T1000 (cell line): ENCODE data around the gene JPH2.

ENCODE experiments used
- DNase-seq: peaks from one replicate; lab custom pipeline; 2025; ENCODE audit warnings: mixed read lengths; lab: John Stamatoyannopoulos, UW

JPH2 gene

GRCh38 chr20:44125332-44126127 is 61.5 kb downstream of the JPH2 start:
- no peak for DNase-seq

GRCh38 chr20:44123874-44124535 is 63.0 kb downstream of the JPH2 start:
- no peak for DNase-seq

GRCh38 chr20:44123251-44123650 is 63.7 kb downstream of the JPH2 start:
- no peak for DNase-seq

GRCh38 chr20:44120676-44121425 is 66.1 kb downstream of the JPH2 start:
- no peak for DNase-seq

GRCh38 chr20:44118185-44119033 is 68.6 kb downstream of the JPH2 start:
- no peak for DNase-seq

GRCh38 chr20:44117296-44118184 is 69.4 kb downstream of the JPH2 start:
- no peak for DNase-seq

- DNase-seq = no peak
These were observed 71.0 kb downstream of the JPH2 start for GRCh38 chr20:44115762-44116644.

GRCh38 chr20:44115181-44115580 is 71.8 kb downstream of the JPH2 start:
- DNase-seq = no peak

- no peak for DNase-seq
These were observed 73.2 kb downstream of the JPH2 start for GRCh38 chr20:44113618-44114376.

GRCh38 chr20:44112889-44113617 is 73.9 kb downstream of the JPH2 start:
- no peak for DNase-seq

- DNase-seq = no peak
These were observed 74.5 kb downstream of the JPH2 start for GRCh38 chr20:44112456-44112855.

- no peak for DNase-seq
These were observed 75.2 kb downstream of the JPH2 start for GRCh38 chr20:44111712-44112335.

GRCh38 chr20:44110816-44111568 is 76.0 kb downstream of the JPH2 start:
- DNase-seq = no peak

- no peak for DNase-seq
These were observed 77.0 kb downstream of the JPH2 start for GRCh38 chr20:44109951-44110361.

GRCh38 chr20:44106615-44107014 is 80.4 kb downstream of the JPH2 start:
- DNase-seq = no peak

- peak; percentile 56 for DNase-seq
These were observed 82.0 kb downstream of the JPH2 start for GRCh38 chr20:44104798-44105517.
